Right renal cortex interstitium (tissue), 3 donors: Measurements from ENCODE around the gene PCARE. TPM values are rescaled to one million over a fixed set of nuclear protein-coding genes. Genes with fewer than 3 reads are reported as not detected.
"Not testable (repeated sequence)": the region's sequence is repeated elsewhere in the genome, so short reads cannot be mapped to it uniquely, and the experiment has no call there.

Experiments used
- DNase-seq, 3 donors: peaks; one replicate each; pipeline ENCODE4 v3.0.0-alpha.2; 2013; ENCODE audit warnings: low read depth in 3 of 3, low spot score in 2 of 3
- polyA plus RNA-seq, 3 donors: library from polyadenylated mRNA; unstranded; fragments of 120-200 nt; gene quantifications; one replicate each; pipeline ENCODE4 v1.2.1, GENCODE V29; 2013; ENCODE audit not compliant: insufficient read length in 3 of 3

Gene PCARE
- polyA plus RNA-seq = under 1 TPM; 0.28 to 0.43 (median 0.35) TPM

DNA sequence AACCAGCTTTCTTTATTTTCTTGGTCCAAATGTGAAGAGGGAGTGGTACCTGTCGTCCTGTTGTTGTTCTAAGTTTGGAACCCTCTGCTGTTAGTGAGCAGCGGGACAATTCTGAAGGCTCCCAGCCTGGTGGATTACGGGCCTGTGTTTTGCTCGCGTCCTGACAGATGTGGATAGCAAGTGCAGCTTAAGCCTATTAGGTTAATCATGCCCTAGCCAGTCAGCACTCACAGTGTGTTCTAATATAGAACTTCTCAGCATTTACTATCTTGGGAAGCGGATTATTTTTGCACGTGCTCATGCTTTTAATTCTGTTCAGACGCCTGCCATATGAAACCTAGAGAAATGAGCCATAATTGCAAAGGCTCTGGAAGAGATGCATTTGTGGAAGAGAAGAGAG, at the start of gene PCARE:
TSS of gene PCARE (minus strand) at position 113 of the 400 bp plus-strand sequence. CDS start 262 bp downstream, outside the sequence.
- DNase-seq = no peak

DNA sequence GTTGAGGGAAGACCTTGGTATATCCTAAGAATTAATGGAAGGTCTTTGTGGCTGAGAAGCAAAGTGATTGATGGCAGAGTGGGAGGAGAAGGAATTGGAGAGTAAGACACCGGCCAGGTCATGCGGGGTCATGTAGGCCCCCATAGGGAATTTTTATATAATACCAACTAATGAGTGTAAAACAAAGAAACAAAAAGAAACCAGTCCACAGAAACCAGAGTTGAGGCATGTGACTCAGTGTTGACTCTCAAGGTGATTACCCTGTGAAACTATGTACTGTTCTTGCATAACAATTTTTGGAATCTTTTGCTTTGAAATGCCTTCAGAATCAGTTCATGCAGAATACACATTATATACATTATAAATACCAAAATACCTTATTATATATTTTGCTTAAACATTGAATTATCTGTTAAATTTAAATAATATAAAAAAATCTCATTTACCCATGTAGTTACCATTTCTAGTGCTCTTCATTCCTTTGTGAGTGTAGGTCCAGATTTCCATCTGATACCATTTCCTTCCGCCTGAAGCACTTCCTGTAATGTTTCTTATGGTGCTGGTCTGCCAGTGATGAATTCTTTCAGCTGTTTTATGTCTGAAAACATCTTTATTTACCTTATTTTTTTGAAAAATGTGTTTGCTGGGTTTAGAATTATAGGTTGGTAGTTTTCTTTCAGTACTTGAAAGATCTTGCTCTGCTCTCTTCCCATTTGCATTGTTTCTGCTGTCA, 49.5 kb upstream of the PCARE start:
- DNase-seq = no peak

DNA sequence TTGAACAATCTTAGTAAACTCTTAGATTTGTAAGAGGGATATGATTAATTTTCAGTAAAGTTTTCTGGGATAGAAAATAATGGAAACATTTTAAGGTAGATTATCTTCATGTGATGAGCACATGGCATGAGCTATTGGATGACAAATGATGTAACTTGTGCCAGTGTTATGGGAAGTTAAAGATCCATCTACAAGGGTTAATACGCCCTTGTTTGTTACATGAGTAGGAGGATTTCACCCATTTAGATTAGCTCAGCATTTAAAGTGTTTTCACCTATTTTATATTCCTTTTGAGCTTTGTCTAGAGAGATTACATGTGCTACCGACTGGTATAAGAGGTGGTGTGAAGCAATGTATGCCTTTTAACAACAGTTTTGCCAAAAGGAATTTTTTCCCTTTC, 46.5 kb upstream of the PCARE start:
- DNase-seq = no peak

DNA sequence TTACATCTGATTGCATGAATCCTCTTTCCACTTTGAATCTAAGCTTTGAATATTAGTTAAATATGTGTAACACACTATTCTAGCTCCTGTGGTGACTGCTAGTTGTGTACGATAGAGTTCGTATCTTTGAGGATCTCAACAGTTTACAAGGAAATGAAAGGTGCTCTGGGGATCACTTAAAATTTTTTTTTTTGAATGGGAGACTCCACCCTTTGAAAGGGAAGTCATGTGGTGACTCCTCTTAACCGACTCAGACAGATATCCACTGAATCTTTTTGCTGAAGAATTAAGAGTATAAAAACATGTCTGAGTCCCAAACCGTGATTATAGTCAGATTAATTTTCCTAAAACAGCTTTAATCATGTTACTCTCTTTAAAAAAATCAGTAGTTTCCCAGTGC, 44.9 kb upstream of the PCARE start:
- no peak for DNase-seq

DNA sequence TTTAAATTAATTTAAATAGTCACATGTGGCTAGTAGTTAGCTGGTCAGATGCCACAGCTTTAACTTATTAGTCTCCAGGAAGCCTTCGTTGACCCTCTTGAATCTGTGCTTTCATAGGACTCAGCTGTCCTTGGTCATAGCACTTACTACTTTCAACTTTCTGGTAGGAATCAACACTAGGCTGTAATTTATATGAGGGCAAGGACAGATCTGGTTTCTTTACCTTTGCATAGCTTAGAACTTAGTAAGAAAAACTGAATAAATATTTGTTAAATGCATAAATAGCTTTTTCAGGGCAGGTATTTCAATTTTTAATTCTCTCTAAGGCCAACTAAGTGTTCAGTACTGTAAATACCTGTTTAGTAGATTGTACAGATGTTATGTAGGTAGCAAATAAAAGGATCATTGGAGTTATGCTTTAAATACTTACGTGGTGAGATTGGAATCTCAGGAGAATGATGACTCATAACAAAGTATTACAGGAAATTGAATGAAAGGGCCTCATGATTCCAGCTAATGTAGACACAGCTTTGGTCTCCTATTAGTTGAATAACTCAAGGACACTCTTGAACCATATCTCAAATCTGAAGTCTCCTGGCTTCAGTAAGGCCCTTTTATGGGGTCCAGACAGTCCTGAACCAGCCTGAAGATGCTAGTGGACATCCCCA, 43.4 kb upstream of the PCARE start:
- DNase-seq = no peak

DNA sequence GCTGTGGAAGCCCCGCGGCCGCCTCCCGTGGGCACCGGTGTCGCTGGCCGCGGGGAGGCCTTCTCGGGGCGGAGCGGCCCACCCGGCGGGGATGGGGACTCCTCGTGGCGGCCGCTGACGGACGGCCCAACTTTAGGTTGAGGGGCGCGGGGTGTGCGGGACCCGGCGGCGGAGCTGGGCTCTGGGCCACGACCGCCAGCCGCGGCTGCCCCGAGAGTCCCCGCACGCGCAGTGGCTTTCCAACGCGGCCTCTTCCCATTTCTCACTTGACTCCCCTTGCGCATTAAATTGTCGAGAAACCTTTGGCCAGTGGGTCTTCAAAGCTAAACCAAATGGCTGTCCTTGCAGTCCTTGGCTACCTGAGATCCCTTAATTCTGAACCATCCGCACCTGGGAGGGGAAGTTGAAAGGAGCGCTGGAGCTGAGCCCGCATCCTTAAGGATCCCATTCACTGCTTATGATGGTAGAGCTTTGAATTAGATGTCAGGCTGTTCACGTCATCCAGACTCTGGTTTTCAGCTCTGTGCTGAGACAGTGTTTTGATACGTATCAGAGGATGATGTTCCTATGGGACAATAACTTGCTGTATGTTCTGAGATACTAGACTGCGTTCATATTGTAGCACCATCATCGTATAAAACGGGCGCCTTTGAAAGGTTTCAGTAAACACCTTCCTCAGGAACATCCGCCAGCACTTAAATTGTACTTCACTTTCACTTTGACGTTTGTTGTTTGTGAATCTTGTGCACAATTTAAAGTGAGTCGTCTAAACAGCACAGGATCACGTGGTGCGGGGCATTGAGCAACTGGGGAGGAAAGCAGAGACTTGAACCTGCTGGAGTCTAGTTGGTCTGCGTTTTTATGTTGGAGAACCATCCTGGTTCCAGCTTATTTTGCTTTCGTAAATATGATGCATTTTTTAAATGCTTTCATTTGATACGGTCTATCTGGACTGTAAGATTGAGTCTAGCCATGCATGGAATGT, 41.8 kb upstream of the PCARE start:
- peak in 1 of 3 donors; percentile 31 for DNase-seq

DNA sequence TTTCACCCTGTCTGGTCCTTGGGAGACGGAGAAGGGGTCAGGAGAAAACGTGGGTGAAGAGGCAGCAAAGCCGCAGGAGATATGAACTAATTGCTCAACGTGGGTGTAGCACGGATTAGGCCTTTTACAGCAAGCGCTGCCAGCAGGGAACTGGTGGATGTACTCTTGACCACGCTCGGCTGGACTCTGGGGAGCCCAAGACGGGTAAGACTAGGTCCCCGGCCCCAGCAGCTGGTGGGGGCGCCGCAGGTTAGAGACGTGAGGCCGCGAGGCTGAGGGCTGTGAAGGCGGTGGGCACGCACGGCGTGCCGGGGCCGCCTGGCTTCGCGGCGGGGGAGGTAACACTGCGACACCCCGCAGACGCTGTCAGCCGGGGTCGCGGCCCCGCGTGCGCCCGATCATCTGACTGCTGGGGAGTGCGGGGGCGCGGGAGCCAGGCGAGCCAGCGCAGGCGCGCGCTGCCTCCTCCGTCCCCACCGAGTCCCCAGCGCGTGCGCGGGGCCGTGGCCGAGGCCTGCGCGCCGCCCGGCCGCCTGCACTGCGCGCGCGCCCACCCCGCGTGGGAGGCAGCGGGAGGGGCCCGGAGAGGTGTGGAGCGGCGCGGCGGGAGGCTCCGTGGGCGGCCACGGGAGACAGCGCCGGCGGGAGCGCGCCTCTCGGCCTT, 40.8 kb upstream of the PCARE start, which contains the start of gene CLIP4:
TSS of gene CLIP4 (plus strand) at position 470 of the 664 bp plus-strand sequence. CDS start 5,974 bp downstream, outside the sequence.
- no peak for DNase-seq

DNA sequence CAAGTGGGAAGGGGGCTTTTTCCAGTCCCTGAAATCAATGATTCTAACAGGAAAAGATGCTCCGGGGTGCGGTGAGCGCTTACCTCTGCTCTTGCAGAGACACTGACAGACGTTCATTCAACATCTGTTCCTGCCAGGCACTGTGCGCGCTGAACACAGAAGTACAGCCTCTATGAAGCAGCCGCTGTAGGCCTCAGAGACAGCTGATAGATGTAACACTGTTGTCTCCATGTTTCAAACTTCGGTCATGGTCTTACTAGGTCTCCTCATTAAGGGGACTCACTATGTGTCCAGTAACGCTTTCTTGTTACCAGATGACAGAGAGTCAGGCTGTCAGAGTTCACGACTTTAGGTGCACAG, 40.2 kb upstream of the PCARE start:
- DNase-seq = no peak

DNA sequence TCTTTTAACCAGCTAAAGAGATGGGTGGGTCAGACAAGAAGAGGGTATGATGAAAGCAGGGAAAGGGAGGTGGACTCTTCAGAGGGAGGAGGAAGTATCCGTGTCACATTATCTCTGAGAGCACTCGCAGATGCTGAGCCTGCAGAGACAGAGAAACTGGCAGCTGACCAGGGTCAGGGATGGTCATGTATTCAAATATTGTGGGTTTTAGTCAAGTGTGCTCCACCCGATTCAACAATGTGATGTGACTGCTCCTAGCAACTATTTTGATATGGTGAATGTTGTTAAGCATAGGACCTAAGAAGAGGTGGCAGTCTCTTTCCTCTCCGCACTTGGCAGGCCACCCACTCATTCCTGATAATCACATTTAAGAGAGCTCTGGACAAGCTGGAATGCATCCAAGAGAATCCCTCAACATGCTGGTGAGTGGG, 39.6 kb upstream of the PCARE start:
- no peak for DNase-seq

DNA sequence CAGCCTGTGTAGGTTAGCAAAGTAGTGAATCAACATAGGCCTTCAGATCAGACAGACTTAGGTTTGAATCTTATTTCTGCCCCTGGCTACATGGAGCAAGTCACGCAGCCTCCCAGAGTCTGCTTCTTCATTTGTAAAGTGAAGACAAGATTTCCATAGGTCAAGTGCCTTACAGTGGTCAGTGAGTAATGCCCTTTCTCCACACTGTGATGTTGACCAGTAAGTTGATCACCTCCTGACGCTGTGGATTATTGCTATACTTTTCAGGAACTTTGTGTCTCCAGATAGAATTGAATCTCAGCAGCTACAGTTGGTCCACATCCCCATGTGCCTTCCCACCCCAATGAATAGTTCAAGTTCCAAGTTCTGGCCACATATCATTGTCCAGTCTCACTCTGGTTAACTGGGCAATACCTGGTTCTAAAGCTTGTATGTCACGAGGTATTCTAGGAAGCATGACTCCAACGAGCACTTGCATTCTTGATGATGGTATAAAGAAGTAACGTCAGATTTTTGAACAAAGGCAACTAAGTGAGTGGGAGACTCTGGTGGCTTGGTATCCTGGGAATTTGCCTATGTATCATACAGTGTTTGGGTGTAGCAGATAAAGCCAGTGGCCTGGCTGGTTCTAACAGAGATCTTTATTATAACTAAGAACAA, 38.8 kb upstream of the PCARE start:
- no peak for DNase-seq

DNA sequence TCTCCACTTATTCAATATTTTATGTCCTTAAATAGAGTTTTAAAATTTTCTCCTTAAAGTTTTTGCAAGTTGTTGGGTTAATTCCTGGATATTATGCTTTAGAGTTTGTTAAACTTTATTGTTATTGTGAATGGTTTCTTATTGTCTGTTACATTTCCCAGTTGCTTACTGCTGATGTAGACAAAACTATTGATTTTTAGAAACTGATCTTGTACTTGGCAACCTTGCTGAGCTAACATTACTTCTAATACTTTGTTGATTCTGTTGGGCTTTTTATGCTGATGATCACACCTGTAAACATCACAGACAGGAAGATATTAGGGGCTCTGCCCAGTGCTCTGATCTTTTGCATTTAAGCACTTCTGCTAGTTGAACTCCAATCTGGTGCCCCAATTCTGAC, 38.1 kb upstream of the PCARE start:
- no peak for DNase-seq

DNA sequence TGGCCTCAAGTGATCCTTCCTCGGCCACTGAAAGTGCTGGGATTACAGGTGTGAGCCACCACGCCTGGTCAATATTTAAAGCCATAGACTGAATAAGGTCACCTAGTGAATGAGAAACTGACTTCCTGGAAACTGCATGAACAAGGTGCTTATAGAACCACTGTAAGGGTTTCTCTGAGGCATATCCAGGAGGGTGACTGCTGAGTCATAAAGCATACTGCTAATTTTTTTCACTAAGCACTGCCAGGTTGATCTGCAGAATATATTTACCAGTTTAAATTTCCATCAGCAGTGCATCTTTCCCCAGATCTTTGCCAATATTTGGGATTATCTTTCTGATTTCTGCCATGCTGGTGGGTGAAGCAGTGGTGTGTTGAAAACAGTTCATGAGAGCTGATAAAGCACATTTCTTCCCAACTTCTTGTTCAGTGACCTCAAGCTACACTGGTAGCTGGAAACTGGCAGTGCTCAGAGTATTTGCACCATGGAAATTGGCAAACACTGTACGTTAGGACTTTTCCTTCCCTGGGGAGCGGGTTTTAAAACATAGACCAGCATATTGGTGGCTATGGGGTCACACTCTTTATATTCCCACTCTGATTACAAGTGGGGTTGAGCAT, 36.7 kb upstream of the PCARE start:
- no peak for DNase-seq

DNA sequence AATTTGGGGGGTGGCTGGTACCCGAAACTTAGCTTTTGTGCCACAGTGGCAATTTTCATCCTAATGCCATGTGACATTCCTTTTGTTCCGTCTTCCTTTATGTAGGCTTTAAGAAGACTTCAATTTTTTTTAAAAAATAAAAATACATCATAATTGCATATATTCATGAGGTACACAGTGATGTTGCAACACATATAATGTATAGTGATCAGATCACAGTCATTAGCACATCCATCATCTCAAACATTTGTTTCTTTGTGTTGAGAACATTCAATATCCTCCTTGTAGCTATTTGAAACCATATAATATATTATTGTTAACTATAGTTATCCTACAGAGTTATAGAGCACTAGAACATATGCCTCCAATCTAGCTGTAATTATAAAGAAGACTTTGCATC, 34.9 kb upstream of the PCARE start:
- DNase-seq = no peak

DNA sequence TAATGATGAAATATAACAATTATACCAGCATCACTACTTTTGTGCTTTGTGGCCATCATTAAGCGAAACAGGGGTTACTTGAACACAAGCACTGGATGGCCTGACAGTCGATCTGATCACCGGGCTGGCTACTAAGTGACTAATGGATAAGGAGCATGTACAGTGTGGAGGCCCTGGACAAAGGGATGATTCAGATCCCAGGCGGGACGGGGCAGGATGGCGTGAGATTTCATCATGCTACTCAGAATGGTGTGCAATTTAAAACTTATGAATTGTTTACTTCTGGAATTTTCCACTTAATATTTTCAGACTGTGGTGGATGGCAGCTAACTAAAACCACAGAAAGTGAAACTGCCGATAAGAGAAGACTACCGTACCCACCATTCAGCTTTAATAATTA, 33.9 kb upstream of the PCARE start:
- DNase-seq = no peak

DNA sequence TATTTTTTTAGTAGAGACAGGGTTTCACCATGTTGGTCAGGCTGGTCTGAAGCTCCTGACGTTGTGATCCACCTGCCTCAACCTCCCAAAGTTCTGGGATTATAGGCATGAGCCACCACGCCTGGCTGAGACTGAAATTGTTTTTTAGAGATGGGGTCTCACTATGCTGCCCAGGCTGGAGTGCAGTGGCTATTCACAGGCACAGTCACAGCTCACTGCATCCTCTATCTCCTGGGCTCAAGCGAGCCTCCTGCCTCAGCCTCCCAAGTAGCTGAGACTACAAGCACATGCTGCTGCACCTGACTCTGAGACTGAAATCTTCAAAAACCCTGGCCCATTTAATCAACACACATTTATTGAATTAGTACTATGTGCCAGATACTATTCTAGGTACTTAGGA, 33.2 kb upstream of the PCARE start:
- DNase-seq = not testable (repeated sequence)

DNA sequence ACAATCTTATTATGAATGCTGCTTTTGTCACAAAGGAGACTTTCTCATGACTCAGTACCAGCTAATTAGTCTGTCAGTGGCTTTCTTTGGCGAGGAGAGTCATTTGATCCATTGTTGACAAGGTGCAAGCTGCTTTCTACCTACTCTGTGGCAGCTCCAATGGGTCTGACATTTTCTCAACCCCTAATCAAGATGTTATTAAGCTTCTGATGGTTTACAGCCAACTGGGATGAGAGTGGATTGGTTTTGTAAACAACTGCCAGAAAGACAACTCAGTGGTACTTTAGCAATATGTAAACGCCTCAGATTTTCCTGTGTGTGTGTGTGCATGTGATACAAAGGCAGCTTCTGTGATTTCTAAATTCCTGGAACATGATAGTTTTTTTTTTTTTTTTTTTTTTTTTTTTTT, 32.7 kb upstream of the PCARE start:
- no peak for DNase-seq

DNA sequence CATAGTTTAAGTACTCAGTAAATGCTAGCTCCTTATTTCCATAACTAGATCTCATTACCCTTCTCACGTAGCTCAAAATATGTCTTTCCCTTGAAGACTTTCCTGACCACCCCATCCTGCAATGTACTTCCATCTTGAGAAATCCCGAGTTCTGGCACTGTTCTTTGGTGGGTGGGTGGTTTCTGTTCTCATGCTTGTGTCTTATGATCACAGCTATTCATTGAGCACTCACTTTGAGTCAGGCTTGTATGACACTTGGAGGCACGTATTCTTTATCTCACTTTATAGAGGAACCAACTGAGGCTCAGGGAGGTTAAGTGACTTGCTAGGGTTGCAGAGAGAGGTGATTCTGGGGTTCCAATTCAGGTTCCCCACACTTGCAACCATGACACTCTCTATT, 31.9 kb upstream of the PCARE start:
- no peak for DNase-seq

DNA sequence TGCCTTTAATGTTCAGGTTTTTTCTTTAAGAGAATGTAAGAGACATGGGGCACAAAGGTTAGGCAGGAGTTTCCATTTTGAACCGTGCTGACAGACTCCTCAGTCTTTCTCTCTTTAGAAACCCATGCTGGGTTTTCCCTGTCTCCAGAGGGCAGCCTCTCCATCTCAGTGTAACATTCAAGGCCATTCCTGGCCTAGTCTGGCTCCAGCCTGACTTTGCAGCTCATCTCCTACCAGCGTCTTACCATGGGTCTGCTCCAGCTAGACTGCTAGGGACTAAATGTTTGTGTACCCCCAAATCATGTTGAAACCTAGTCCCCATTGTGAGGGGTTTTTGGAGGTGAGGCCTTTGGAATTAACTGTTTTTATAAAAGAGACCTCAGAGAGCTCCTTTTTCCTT, 31.1 kb upstream of the PCARE start:
- no peak for DNase-seq

DNA sequence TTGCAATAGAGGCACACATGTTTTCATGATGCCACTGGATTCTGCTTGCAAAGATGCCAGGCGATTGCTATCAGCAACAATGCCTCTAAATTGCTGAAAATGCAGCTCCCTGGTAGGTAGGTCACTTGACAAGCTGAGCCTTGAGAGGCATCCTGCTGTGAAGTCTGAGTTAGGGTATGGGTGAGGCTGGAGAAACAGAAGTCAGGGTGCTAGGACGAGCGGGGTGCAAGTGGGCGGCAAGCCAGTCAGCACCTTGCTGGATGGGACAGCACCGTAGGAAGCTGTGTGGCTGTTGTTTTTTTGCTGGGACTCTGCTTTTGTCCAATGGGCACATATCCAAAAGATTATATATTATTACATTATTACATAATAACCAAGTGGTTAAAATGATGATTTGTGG, 30.4 kb upstream of the PCARE start:
- no peak for DNase-seq

DNA sequence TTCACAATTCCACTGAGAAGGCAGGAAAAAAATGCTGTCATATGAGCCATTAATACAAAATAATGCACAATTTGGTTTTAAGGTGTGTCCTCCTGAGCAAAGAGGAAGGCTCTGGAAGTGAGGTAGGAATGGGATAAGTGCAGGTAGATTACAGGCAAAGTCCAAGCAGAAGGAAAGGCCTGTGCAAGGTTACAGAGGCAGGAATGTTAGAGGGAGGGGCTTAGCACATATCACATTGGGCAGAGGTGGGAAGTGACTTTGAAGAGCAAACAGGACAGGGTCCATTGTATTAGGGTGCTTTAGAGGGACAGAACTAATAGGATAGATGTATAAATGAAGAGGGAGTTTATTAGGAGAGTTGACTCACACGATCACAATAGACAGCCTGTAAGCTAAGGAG, 26.2 kb upstream of the PCARE start:
- no peak for DNase-seq
